HL-60 (cell line): Measurements from ENCODE around the gene FAM9C.

ENCODE experiments used
- DNase-seq, 2 experiments: peaks; one replicate each; pipeline ENCODE4 v3.0.0-alpha.2; 2010 to 2020; ENCODE audit warnings: low read depth in 1 of 2, low spot score in 1 of 2
- H3K27ac ChIP-seq: fragments of 250-450 bp; sonication (Bioruptor Pico); replicated peaks from 2 replicates; pipeline ENCODE4 v1.5.1; 2020; ENCODE audit warnings: mild to moderate bottlenecking, moderate library complexity
- H3K27me3 ChIP-seq: fragments of 250-450 bp; sonication (Bioruptor Pico); 2 replicates; pipeline ENCODE4 v1.5.1; 2021; ENCODE audit warnings: mild to moderate bottlenecking, moderate library complexity; ENCODE audit not compliant: insufficient read depth, poor library complexity, severe bottlenecking
- H3K4me3 ChIP-seq: replicated peaks from 2 replicates; pipeline ENCODE4 v1.5.1; 2011; ENCODE audit warnings: mild to moderate bottlenecking, control low read depth, low read length; ENCODE audit not compliant: insufficient read depth
- GABPA ChIP-seq: IDR thresholded peaks from 2 replicates; pipeline ENCODE4 v1.6.1; 2012; ENCODE audit warnings: low read depth
- POLR2AphosphoS5 ChIP-seq: IDR thresholded peaks from 2 replicates; pipeline ENCODE4 v1.6.1; 2012; ENCODE audit warnings: low read depth
- REST ChIP-seq: IDR thresholded peaks from 2 replicates; pipeline ENCODE4 v1.6.1; 2012; ENCODE audit warnings: low read depth; ENCODE audit not compliant: insufficient replicate concordance
- SPI1 ChIP-seq: IDR thresholded peaks from 2 replicates; pipeline ENCODE4 v1.6.1; 2012; ENCODE audit warnings: low read depth, mild to moderate bottlenecking, borderline replicate concordance
- TF ChIP-seq, protein P1 (sequence below): IDR thresholded peaks from one replicate; pipeline ENCODE4 v1.5.1; 2011; ENCODE audit warnings: low read length, control low read depth, inconsistent platforms; ENCODE audit not compliant: insufficient read depth

FAM9C gene

GRCh38 chrX:13055486-13055885 lies 11.1 kb upstream of the FAM9C start:
- H3K4me3 ChIP-seq: no peak overlapping the region

DNA sequence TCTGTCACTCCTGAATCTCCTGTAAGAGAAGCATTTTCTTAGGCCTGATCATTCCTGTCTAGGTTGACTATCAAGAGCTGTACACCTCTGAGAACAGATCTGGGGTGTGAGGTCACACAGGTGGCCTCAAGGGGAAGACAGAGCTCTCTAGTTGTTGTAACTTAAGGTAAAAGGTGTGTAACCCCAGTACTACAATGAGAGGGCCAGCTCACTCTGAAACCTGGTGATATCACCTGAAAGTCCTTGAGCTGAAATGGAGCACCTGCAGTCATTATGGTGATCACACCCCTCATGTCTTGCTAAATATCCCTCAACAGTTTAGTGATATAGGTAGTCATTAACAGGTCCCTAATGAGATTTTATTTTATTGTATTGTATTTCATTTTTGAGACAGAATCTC lies 8.8 kb upstream of the FAM9C start:
- no peak for DNase-seq
- TF ChIP-seq REST: no peak
- TF ChIP-seq GABPA: no peak
- TF ChIP-seq, protein P1, sequence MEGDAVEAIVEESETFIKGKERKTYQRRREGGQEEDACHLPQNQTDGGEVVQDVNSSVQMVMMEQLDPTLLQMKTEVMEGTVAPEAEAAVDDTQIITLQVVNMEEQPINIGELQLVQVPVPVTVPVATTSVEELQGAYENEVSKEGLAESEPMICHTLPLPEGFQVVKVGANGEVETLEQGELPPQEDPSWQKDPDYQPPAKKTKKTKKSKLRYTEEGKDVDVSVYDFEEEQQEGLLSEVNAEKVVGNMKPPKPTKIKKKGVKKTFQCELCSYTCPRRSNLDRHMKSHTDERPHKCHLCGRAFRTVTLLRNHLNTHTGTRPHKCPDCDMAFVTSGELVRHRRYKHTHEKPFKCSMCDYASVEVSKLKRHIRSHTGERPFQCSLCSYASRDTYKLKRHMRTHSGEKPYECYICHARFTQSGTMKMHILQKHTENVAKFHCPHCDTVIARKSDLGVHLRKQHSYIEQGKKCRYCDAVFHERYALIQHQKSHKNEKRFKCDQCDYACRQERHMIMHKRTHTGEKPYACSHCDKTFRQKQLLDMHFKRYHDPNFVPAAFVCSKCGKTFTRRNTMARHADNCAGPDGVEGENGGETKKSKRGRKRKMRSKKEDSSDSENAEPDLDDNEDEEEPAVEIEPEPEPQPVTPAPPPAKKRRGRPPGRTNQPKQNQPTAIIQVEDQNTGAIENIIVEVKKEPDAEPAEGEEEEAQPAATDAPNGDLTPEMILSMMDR: no peak
- TF ChIP-seq SPI1: no peak
- no peak for TF ChIP-seq POLR2AphosphoS5
- Histone ChIP-seq H3K27me3 (no peaks in the 10 kb centered on the region), H3K4me3 (no peak overlapping the region), H3K27ac (no peak overlapping the region)

More at GRCh38 chrX:13055486-13055885, 11.1 kb upstream of the FAM9C start:
- no peak for DNase-seq
- H3K27me3 ChIP-seq: no peaks in the 10 kb centered on the region
- H3K27ac ChIP-seq: no peak overlapping the region
- TF ChIP-seq, protein P1: no peak
- TF ChIP-seq SPI1 (no peak), REST (no peak), GABPA (no peak), POLR2AphosphoS5 (no peak)

DNA sequence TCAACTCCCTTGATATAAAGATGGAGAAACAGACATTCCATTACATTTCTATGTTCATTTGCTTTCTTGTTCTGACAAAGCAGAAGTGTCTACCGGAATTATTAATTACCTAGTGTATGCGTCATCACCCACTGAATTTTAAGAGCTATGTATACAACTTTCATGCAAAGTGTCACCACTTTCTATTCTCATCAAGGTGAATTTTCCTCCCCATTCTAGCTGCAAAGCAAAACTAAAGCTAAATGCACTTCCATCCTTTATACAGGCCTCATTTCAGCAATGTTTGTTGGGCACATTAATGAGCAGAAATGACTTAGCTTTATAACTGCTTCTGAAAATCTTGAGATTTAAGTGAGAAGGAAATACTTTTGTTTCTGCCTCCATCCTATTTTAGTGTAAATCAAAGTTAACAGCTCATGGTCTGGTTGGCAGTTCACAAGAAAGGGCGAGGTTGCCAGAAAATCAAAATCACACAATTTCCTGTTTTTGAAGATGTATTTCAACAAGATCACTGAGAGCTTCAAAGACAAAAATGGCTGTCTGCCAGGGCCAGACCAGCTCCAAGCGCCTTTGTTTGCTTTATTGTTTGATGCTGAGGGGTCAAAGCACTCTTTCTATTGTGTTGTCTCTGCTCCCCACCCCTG lies 7.2 kb upstream of the FAM9C start:
- TF ChIP-seq, protein P1: no peak
- no peak for TF ChIP-seq GABPA
- no peak for DNase-seq
- Histone ChIP-seq H3K27ac (no peak overlapping the region), H3K4me3 (no peak overlapping the region), H3K27me3 (no peaks in the 10 kb centered on the region)

DNA sequence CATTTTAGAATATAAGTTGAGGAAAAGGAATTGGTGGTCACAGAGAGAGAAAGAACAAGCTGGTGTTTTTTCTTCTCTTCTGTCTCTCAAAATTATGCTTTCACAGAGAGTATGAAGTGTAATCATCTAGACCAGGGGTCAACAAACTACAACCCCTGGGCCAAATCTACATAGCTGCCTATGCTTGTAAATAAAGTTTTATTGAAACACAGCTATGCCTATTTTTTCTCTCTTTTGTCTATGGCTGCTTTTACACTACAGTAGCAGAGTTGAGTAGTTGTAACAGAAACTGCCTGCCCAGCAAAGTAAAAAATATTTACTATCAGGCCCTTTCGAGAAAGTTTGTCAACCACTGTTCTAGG lies 6.7 kb upstream of the FAM9C start:
- H3K4me3 ChIP-seq: no peak overlapping the region
- no peak overlapping the region for H3K27ac ChIP-seq
- TF ChIP-seq, protein P1: no peak
- no peak for TF ChIP-seq POLR2AphosphoS5
- no peaks in the 10 kb centered on the region for H3K27me3 ChIP-seq
- DNase-seq: no peak
